Uterus (tissue), 2 donors: ENCODE measurements around the gene FMN2.

Experiments used
- POLR2A ChIP-seq, 2 donors: fragments of 450-650 bp; IDR thresholded peaks; one replicate each; pipeline ENCODE4 v1.6.1; 2016; ENCODE audit warnings: antibody characterized with exemption in 2 of 2, mild to moderate bottlenecking in 1 of 2, moderate library complexity in 1 of 2
- TF ChIP-seq, protein P1 (sequence below), 4 experiments: fragments of 200-600 bp in 2 of 4; fragments of 450-650 bp in 2 of 4; sonication (generic) in 2 of 4; IDR thresholded peaks; one replicate each; pipeline ENCODE4 v1.5.1; 2016 to 2019; ENCODE audit warnings: antibody characterized with exemption in 4 of 4, mild to moderate bottlenecking in 2 of 4, moderate library complexity in 1 of 4

GRCh38 chr1:240445369-240445768, 353.7 kb downstream of the FMN2 start:
- TF ChIP-seq, protein P1, sequence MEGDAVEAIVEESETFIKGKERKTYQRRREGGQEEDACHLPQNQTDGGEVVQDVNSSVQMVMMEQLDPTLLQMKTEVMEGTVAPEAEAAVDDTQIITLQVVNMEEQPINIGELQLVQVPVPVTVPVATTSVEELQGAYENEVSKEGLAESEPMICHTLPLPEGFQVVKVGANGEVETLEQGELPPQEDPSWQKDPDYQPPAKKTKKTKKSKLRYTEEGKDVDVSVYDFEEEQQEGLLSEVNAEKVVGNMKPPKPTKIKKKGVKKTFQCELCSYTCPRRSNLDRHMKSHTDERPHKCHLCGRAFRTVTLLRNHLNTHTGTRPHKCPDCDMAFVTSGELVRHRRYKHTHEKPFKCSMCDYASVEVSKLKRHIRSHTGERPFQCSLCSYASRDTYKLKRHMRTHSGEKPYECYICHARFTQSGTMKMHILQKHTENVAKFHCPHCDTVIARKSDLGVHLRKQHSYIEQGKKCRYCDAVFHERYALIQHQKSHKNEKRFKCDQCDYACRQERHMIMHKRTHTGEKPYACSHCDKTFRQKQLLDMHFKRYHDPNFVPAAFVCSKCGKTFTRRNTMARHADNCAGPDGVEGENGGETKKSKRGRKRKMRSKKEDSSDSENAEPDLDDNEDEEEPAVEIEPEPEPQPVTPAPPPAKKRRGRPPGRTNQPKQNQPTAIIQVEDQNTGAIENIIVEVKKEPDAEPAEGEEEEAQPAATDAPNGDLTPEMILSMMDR (IDR thresholded peaks at IDR 0.05) = no peak
- TF ChIP-seq POLR2A (IDR thresholded peaks at IDR 0.05) = no peak
